ENCODE measurements around the gene TTLL11. TPM values are rescaled to one million over a fixed set of nuclear protein-coding genes. Genes with fewer than 3 reads are reported as not detected.

The TTLL11 gene
- total RNA-seq, 1 experiment from 2014 or later: 1.6 TPM

DNA sequence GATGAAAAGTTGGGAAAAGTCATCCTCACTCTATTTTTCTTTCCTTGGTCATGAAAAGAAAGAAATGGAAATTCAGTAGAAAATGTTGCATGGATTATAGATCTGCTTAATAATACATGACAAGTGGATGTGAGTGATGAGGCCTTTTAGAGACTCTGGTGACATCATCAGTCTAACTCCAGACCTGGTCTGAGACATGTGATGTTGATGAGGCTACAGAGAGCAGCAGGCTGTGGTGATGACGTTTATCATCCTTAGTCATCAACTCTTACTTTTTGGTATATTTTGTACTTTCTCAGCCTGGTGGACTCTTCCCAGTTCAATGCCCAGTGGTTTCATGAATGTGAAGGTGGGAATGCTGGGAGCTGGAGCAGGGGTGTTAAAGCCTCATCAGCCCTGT, 116.4 kb downstream of the TTLL11 start:
- DNase-seq (ENCODE audit: low read depth, low spot score): no peak
- in situ Hi-C loops (cut with HindIII; ENCODE audit: low pct_unique_long_range_greater_than_20kb, low sequenced_read_pairs): no loop called here

- no peak for DNase-seq (ENCODE audit: low read depth, low spot score)
- in situ Hi-C loops (cut with HindIII; ENCODE audit: low pct_unique_long_range_greater_than_20kb, low sequenced_read_pairs): no loop called here
Measured at GRCh38 chr9:121975801-121976277, 117.3 kb downstream of the TTLL11 start.

DNA sequence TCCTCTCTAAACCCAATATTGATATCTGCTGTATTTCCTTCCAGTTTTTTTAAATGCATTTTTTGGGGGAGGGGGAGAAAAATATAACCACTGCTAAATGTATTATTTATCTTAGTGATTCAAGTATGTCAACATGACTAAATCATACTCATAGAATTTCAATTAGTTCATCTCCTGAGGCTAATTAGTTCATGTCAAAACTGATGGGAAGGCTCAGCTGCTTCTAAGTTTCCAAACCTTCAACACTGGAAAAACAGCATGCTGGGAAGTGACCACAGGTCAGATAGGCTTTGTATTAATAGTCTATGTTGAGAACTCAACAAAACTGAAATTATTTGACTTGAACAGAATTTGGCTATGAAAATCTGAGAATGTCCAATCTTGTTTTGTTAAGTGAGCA, 118.7 kb downstream of the TTLL11 start:
- in situ Hi-C loops (cut with HindIII; ENCODE audit: low pct_unique_long_range_greater_than_20kb, low sequenced_read_pairs): no loop called here
- DNase-seq (ENCODE audit: low read depth, low spot score): no peak

GRCh38 chr9:121972501-121972981, 120.6 kb downstream of the TTLL11 start:
- in situ Hi-C loops (cut with HindIII; ENCODE audit: low pct_unique_long_range_greater_than_20kb, low sequenced_read_pairs): no loop called here
- no peak for DNase-seq (ENCODE audit: low read depth, low spot score)

GRCh38 chr9:121968056-121968455, 125.1 kb downstream of the TTLL11 start:
- in situ Hi-C loops (cut with HindIII; ENCODE audit: low pct_unique_long_range_greater_than_20kb, low sequenced_read_pairs): no loop called here

GRCh38 chr9:121966706-121967105, 126.4 kb downstream of the TTLL11 start:
- in situ Hi-C loops (cut with HindIII; ENCODE audit: low pct_unique_long_range_greater_than_20kb, low sequenced_read_pairs): no loop called here
- DNase-seq (ENCODE audit: low read depth, low spot score): no peak

More at GRCh38 chr9:121968056-121968455, 125.1 kb downstream of the TTLL11 start:
- DNase-seq (ENCODE audit: low read depth, low spot score): no peak

GRCh38 chr9:121963528-121963995, 129.5 kb downstream of the TTLL11 start:
- in situ Hi-C loops (cut with HindIII; ENCODE audit: low pct_unique_long_range_greater_than_20kb, low sequenced_read_pairs): no loop called here
- DNase-seq (ENCODE audit: low read depth, low spot score): no peak

- in situ Hi-C loops (cut with HindIII; ENCODE audit: low pct_unique_long_range_greater_than_20kb, low sequenced_read_pairs): no loop called here
- DNase-seq (ENCODE audit: low read depth, low spot score): no peak
Measured at GRCh38 chr9:121962421-121962820, 130.7 kb downstream of the TTLL11 start.

DNA sequence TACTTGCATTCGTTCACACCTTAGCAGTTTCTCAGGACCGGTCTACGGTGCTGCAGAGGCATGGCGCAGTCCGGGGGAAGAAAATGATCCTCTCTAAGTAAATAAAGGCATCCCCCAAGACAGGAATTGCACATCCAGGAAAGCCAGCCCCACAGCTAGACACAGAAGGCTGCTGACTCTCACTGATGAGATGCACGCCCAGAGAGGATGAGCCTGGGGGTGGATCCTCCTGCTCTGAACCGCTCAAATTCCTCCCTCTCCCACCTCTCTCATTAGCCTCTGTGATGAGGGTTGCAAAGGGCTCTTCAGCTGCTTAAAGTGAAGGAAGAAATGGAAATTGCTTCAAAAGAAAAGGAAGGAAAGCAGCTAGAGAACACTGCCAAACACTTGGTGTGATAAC, 132.4 kb downstream of the TTLL11 start:
- in situ Hi-C loops (cut with HindIII; ENCODE audit: low pct_unique_long_range_greater_than_20kb, low sequenced_read_pairs): no loop called here
- no peak for DNase-seq (ENCODE audit: low read depth, low spot score)

DNA sequence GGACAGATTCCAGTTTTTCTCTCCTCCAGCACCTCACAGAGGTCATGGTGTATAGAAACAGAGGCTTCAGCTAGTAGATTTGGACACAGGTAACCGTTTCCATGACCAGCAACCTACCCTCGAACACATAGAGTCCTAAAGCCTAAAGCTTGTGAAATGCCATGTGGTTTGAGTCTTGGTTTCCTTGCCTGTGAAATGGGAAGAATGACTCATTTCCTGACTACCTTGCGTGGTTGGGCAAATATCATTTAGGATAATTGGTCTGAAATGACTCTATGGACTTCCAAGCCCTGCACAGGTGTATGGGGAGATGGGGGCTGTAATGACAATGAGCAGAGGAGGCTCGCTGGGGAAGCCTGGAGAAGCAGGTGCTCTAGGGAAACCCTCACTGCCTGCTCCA, 134.6 kb downstream of the TTLL11 start:
- DNase-seq (ENCODE audit: low read depth, low spot score): no peak
- in situ Hi-C loops (cut with HindIII; ENCODE audit: low pct_unique_long_range_greater_than_20kb, low sequenced_read_pairs): no loop called here

DNA sequence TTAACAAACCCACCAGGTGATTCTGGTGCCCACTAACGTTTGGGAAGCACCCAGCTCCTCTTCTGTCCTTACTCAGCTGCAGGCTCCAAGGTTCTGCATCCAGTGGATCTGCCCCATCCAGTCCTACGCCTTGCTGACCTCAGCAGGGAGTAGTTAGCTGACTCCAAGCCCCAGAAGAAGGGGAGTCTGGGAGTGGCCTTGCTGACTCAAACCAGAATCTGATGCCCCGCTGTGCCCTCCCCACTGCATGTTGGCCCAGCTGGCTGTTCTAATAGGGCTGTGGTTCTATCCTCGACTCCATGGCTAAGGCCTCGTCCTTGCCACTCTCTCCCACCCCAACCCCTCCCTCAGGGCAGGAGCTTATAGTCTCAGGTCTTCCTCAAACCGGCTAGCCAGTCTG, 136.3 kb downstream of the TTLL11 start:
- in situ Hi-C loops (cut with HindIII; ENCODE audit: low pct_unique_long_range_greater_than_20kb, low sequenced_read_pairs): no loop called here
- DNase-seq (ENCODE audit: low read depth, low spot score): no peak

- no peak for DNase-seq (ENCODE audit: low read depth, low spot score)
- in situ Hi-C loops (cut with HindIII; ENCODE audit: low pct_unique_long_range_greater_than_20kb, low sequenced_read_pairs): no loop called here
Measured at GRCh38 chr9:121955649-121956048, 137.5 kb downstream of the TTLL11 start.

GRCh38 chr9:121954477-121955140, 138.5 kb downstream of the TTLL11 start:
- in situ Hi-C loops (cut with HindIII; ENCODE audit: low pct_unique_long_range_greater_than_20kb, low sequenced_read_pairs): no loop called here
- no peak for DNase-seq (ENCODE audit: low read depth, low spot score)

GRCh38 chr9:121952611-121953010, 140.5 kb downstream of the TTLL11 start:
- in situ Hi-C loops (cut with HindIII; ENCODE audit: low pct_unique_long_range_greater_than_20kb, low sequenced_read_pairs): no loop called here
- no peak for DNase-seq (ENCODE audit: low read depth, low spot score)

GRCh38 chr9:121950866-121951265, 142.2 kb downstream of the TTLL11 start:
- in situ Hi-C loops (cut with HindIII; ENCODE audit: low pct_unique_long_range_greater_than_20kb, low sequenced_read_pairs): no loop called here
- no peak for DNase-seq (ENCODE audit: low read depth, low spot score)

DNA sequence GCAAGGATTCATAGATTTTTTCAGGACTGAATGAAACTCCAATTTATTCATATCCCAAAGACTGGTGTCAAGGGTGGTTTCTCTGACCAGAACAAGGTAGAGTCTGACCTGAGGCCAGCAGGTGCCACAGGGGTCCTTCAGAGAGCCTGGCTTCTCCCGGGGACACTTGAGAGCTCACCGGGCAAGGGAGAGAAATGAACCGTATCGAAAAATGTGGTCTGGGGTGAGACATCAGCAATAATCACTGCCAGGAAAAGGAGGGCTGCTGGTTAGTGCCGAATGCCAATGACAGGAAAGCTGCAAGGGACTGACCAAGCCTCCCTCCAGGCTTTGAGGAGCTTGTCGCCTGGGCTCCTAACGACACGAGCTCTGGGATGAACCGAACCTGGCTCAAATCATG, 142.7 kb downstream of the TTLL11 start:
- in situ Hi-C loops (cut with HindIII; ENCODE audit: low pct_unique_long_range_greater_than_20kb, low sequenced_read_pairs): no loop called here
- no peak for DNase-seq (ENCODE audit: low read depth, low spot score)

GRCh38 chr9:121949766-121950165, 143.3 kb downstream of the TTLL11 start:
- in situ Hi-C loops (cut with HindIII; ENCODE audit: low pct_unique_long_range_greater_than_20kb, low sequenced_read_pairs): no loop called here
- DNase-seq (ENCODE audit: low read depth, low spot score): no peak

DNA sequence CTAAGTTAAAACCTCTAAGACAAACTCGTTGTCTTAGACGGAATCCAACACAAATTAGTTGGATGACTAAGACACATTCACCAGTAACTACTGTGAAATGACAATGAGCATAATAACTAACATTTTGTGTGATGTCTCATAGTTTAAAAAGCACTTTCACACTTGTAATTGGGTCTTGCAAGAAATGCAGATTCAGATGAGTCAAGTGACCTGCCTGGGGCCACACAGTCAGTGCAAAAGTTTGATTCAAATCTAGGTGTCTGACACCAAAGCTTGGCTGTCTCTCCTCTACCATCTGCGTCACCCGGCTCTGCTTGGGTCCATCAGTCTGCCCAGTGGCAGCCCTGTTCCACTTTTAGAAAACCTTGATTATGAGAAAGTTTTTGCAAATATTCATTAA, 143.7 kb downstream of the TTLL11 start:
- in situ Hi-C loops (cut with HindIII; ENCODE audit: low pct_unique_long_range_greater_than_20kb, low sequenced_read_pairs): no loop called here
- DNase-seq (ENCODE audit: low read depth, low spot score): no peak

- in situ Hi-C loops (cut with HindIII; ENCODE audit: low pct_unique_long_range_greater_than_20kb, low sequenced_read_pairs): no loop called here
- no peak for DNase-seq (ENCODE audit: low read depth, low spot score)
Measured at GRCh38 chr9:121947775-121948174, 145.3 kb downstream of the TTLL11 start.
